ENCODE results near the gene ARHGAP26. TPM values are rescaled to one million over a fixed set of nuclear protein-coding genes. Genes with fewer than 3 reads are reported as not detected.

ARHGAP26 gene
- total and polyA plus RNA-seq, 4 donors, result 1.8 to 16.7 (median 4.1) TPM

GRCh38 chr5:143129910-143130612 lies 359.9 kb downstream of the ARHGAP26 start:
- DNase-seq (ENCODE audit: low spot score), result no peak
- Histone ChIP-seq H3K27ac (ENCODE audit: low read depth in 1 of 2, low read length in 2 of 2) (no peak overlapping the region), H3K4me1 (ENCODE audit: control insufficient read depth in 4 of 4, insufficient read depth in 4 of 4, low read length in 3 of 4) (peaks cover 0 to 3% (median 0%) of the 10 kb centered on the region in 4 donors), H3K9ac (ENCODE audit: low read depth in 1 of 2, low read length in 2 of 2) (no peak overlapping the region), H3K9me3 (ENCODE audit: control insufficient read depth in 4 of 4, low read length in 3 of 4) (no peaks in the 10 kb centered on the region), H3K4me3 (ENCODE audit: low read depth in 1 of 3, low read length in 3 of 3) (no peak overlapping the region), H3K36me3 (ENCODE audit: control insufficient read depth in 4 of 4, insufficient read depth in 3 of 4, low read depth in 1 of 4, low read length in 3 of 4) (peaks cover 0 to 5% (median 0%) of the 10 kb centered on the region in 4 donors), H3K27me3 (ENCODE audit: control insufficient read depth in 4 of 4, insufficient read depth in 4 of 4, low read length in 3 of 4) (no peaks in the 10 kb centered on the region)
- no peak for TF ChIP-seq MAX (IDR thresholded peaks at IDR 0.05)
- TF ChIP-seq REST (IDR thresholded peaks at IDR 0.05), result no peak
- no peak for TF ChIP-seq JUND (IDR thresholded peaks at IDR 0.05)
- no peak for TF ChIP-seq EGR1 (IDR thresholded peaks at IDR 0.05; ENCODE audit: low read depth in 2 of 2)
- TF ChIP-seq HNF4G (IDR thresholded peaks at IDR 0.05), result no peak
- TF ChIP-seq ZBTB33 (IDR thresholded peaks at IDR 0.05), result no peak
- TF ChIP-seq FOXA1 (IDR thresholded peaks at IDR 0.05), result no peak
- no peak for TF ChIP-seq RAD21 (IDR thresholded peaks at IDR 0.05)
- TF ChIP-seq, protein P1, sequence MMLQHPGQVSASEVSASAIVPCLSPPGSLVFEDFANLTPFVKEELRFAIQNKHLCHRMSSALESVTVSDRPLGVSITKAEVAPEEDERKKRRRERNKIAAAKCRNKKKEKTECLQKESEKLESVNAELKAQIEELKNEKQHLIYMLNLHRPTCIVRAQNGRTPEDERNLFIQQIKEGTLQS (IDR thresholded peaks at IDR 0.05), result no peak
- no peak for TF ChIP-seq GABPA (IDR thresholded peaks at IDR 0.05 in 1 of 2, conservative IDR thresholded peaks at IDR 0.05 in 1 of 2)
- TF ChIP-seq FOXA2 (IDR thresholded peaks at IDR 0.05), result no peak
- TF ChIP-seq NR2F2 (IDR thresholded peaks at IDR 0.05), result no peak
- TF ChIP-seq HNF4A (conservative IDR thresholded peaks at IDR 0.05), result no peak
- WGBS, result 94% methylated on average over 5 of the region's 5 CpGs

DNA sequence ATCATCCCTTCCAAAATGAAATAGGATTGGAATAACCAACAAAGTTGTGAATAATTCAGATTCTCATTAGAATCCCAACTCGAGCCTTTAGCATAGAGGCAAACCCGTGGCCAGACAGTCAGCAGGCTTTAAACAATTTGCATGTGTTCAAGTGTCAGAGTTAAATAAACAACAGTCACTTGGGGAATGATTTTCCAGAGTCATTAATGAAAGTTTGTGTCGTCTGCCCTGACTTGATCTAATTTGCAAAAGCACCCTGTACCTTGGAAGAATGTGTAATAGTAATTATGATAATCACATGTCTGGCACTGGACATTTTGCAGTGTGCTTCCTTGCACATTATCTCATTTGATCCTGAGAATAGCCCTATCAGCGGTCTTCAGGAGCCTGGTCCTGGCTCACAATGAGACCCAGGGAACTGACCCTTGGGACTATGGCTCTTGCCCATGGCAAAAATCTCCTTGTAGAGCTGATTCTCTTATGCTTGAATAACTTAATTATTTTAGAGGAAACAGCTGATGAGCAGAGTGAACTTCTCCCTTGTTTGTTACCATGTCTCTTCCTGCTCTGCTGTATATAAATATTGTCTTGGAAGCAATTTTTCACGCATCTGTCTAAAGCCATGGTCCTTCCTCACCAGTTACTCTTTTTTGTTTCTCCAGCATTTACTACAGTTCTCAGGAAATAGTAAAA lies 360.6 kb downstream of the ARHGAP26 start:
- DNase-seq (ENCODE audit: low spot score), result no peak
- H3K27me3 ChIP-seq (ENCODE audit: control insufficient read depth in 4 of 4, insufficient read depth in 4 of 4, low read length in 3 of 4), result no peaks in the 10 kb centered on the region
- peaks cover 0 to 3% (median 0%) of the 10 kb centered on the region in 4 donors for H3K4me1 ChIP-seq (ENCODE audit: control insufficient read depth in 4 of 4, insufficient read depth in 4 of 4, low read length in 3 of 4)
- H3K9me3 ChIP-seq (ENCODE audit: control insufficient read depth in 4 of 4, low read length in 3 of 4), result no peaks in the 10 kb centered on the region
- peaks cover 0 to 5% (median 0%) of the 10 kb centered on the region in 4 donors for H3K36me3 ChIP-seq (ENCODE audit: control insufficient read depth in 4 of 4, insufficient read depth in 3 of 4, low read depth in 1 of 4, low read length in 3 of 4)
- H3K9ac ChIP-seq (ENCODE audit: low read depth in 1 of 2, low read length in 2 of 2), result no peak overlapping the region
- H3K4me3 ChIP-seq (ENCODE audit: low read depth in 1 of 3, low read length in 3 of 3), result no peak overlapping the region
- no peak for TF ChIP-seq MAX (IDR thresholded peaks at IDR 0.05)
- TF ChIP-seq RXRA (IDR thresholded peaks at IDR 0.05), result peak in 1 of 2 donors; percentile 12
- no peak overlapping the region for H3K27ac ChIP-seq (ENCODE audit: low read depth in 1 of 2, low read length in 2 of 2)
- WGBS, result 82% methylated on average over 5 of the region's 5 CpGs

Measured in liver (tissue), 9 donors.